Right lobe of liver (tissue), 4 donors: ENCODE results near the gene NDUFA11.
"Not testable (repeated sequence)": the region's sequence is repeated elsewhere in the genome, so short reads cannot be mapped to it uniquely, and the experiment has no call there.

Source experiments
- POLR2A ChIP-seq: fragments of 450-650 bp; IDR thresholded peaks from one replicate; pipeline ENCODE4 v1.6.1; 2017; ENCODE audit warnings: antibody characterized with exemption, mild to moderate bottlenecking
- TF ChIP-seq, protein P1 (sequence below), 4 donors: fragments of 200-600 bp in 3 of 4; fragments of 450-650 bp in 1 of 4; IDR thresholded peaks; one replicate each; pipeline versions ENCODE4 v1.5.1 to v1.8.0; 2016 to 2022; ENCODE audit warnings: antibody characterized with exemption in 4 of 4, mild to moderate bottlenecking in 2 of 4
- donor health status: DM: no; HTN: no; CAD: no.
- donor health status: DM: no; HTN: no; CAD: no.
- donor health status: DM: no; HTN: yes; CAD: no.

DNA sequence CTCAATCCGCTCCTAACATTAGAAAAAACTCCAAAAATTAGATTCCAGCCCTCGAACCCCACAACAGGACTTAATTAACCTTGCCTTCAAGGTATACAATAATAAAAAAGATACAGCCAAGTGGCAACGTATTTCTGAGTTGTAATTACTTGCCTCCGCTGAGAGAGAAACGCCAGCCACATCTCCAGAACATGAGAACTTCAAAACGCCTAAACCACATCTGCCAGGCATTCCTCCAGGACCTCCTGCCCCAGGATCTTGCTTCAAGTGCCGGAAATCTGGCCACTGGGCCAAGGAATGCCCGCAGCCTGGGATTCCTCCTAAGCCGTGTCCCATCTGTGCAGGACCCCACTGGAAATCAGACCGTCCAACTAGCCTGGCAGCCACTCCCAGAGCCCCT is 49.5 kb downstream of the NDUFA11 start:
- TF ChIP-seq, protein P1, sequence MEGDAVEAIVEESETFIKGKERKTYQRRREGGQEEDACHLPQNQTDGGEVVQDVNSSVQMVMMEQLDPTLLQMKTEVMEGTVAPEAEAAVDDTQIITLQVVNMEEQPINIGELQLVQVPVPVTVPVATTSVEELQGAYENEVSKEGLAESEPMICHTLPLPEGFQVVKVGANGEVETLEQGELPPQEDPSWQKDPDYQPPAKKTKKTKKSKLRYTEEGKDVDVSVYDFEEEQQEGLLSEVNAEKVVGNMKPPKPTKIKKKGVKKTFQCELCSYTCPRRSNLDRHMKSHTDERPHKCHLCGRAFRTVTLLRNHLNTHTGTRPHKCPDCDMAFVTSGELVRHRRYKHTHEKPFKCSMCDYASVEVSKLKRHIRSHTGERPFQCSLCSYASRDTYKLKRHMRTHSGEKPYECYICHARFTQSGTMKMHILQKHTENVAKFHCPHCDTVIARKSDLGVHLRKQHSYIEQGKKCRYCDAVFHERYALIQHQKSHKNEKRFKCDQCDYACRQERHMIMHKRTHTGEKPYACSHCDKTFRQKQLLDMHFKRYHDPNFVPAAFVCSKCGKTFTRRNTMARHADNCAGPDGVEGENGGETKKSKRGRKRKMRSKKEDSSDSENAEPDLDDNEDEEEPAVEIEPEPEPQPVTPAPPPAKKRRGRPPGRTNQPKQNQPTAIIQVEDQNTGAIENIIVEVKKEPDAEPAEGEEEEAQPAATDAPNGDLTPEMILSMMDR (IDR thresholded peaks at IDR 0.05), result not testable (repeated sequence)
- TF ChIP-seq POLR2A, result not testable (repeated sequence)
